ENCODE results near the gene SPOCK2. TPM values are rescaled to one million over a fixed set of nuclear protein-coding genes. Genes with fewer than 3 reads are reported as not detected.
"Not testable (repeated sequence)": the region's sequence is repeated elsewhere in the genome, so short reads cannot be mapped to it uniquely, and the experiment has no call there.

SPOCK2 gene, protein sequence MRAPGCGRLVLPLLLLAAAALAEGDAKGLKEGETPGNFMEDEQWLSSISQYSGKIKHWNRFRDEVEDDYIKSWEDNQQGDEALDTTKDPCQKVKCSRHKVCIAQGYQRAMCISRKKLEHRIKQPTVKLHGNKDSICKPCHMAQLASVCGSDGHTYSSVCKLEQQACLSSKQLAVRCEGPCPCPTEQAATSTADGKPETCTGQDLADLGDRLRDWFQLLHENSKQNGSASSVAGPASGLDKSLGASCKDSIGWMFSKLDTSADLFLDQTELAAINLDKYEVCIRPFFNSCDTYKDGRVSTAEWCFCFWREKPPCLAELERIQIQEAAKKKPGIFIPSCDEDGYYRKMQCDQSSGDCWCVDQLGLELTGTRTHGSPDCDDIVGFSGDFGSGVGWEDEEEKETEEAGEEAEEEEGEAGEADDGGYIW
- polyA plus RNA-seq, result 65.5 TPM

DNA sequence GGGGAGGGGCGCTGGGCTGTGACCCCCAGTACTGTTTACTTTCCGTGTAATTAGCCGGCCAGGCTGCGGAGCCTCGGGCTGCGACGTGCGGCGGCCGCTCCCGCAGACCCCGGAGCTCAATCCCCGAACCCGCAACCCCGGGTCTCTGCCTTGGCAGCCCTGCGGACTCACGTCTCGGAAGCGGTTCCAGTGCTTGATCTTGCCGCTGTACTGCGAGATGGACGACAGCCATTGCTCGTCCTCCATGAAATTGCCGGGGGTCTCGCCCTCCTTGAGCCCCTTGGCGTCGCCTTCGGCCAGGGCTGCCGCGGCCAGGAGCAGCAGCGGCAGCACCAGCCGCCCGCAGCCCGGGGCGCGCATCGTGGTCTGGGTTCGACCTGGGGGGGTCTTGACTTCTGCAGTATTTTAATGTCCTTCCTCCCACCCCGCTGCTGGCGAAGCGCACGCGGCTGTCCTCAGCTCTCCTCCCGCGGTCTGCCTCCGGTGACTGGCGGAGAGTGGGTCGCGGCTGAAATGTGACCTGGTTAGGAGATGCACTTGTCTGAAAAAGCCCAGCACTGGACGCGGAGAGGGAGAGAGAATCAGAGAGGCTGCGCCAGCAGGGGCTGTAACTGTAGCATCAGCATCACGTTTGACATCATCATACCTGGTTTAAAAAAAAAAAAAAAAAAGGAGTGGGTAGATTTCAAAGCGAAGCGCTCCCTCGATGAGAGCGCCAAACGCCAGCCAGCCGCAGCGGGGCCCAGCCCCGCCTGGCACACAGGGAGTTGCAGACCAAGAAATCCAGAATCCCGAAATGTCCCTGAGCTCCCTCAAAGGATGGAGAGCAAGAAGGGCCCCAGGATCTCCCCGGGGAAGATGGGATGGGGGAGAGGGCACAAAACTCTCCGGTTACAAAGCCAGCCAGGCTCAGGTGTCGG lies at the start of gene SPOCK2:
TSS of gene SPOCK2 (minus strand) at position 583 of the 920 bp plus-strand sequence. CDS start at position 360, 223 bp downstream.
- H3K27me3 Mint-ChIP-seq, result peaks cover 1% of the 10 kb centered on the region
- H3K4me3 Mint-ChIP-seq, result peak within 1 kb of the TSS; percentile 97 to 100 (median 100)
- H3K9me3 Mint-ChIP-seq, result peaks cover 0 to 2% (median 0%) of the 10 kb centered on the region in 3 donors
- peak within 1 kb of the TSS; percentile 98 to 99 (median 99) for H3K27ac Mint-ChIP-seq
- H3K36me3 Mint-ChIP-seq, result peaks cover 4% of the 10 kb centered on the region
- H3K4me1 Mint-ChIP-seq, result peaks cover 14 to 43% (median 35%) of the 10 kb centered on the region in 3 donors

DNA sequence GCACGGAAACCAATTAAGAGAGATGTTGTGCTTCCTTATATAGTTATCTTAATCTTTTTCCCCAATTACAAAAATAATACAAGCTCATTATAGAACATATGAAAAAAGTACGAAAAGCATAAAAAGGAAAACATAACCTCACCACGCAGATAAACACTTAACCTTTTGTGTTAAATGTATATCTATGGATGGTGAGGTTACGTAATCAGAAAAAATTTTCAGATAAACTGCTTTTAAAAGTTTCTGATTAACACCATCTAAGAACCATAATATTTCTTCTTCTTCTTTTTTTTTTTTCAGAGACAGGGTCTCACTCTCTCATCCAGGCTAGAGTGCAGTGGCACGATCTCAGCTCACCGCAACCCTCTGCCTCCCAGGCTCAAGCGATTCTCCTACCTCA lies 49.2 kb upstream of the SPOCK2 start:
- no peaks in the 10 kb centered on the region for H3K9me3 Mint-ChIP-seq
- no peaks in the 10 kb centered on the region for H3K27me3 Mint-ChIP-seq
- H3K27ac Mint-ChIP-seq, result no peak overlapping the region
- peaks cover 15 to 19% (median 16%) of the 10 kb centered on the region in 3 donors for H3K4me1 Mint-ChIP-seq
- H3K4me3 Mint-ChIP-seq, result no peak overlapping the region
- peaks cover 3% of the 10 kb centered on the region for H3K36me3 Mint-ChIP-seq

DNA sequence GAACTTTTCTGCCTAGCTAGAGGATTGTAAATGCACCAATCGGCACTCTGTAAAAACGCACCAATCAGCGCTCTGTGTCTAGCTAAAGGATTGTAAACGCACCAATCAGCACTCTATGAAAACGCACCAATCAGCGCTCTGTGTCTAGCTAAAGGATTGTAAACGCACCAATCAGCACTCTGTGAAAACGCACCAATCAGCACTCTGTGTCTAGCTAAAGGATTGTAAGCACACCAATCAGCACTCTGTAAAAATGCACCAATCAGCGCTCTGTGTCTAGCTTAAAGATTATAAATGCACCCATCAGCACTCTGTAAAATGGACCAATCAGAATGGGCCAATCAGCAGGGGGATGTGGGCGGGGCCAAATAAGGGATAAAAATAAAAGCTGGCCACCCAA lies 47.9 kb upstream of the SPOCK2 start:
- H3K4me3 Mint-ChIP-seq, H3K27me3 Mint-ChIP-seq, H3K9me3 Mint-ChIP-seq, H3K36me3 Mint-ChIP-seq: not testable (repeated sequence)
- Mint-ChIP-seq H3K4me1 (peaks cover 20 to 27% (median 21%) of the 10 kb centered on the region in 3 donors), H3K27ac (peak overlapping the region in 1 of 3 donors; percentile 81)

DNA sequence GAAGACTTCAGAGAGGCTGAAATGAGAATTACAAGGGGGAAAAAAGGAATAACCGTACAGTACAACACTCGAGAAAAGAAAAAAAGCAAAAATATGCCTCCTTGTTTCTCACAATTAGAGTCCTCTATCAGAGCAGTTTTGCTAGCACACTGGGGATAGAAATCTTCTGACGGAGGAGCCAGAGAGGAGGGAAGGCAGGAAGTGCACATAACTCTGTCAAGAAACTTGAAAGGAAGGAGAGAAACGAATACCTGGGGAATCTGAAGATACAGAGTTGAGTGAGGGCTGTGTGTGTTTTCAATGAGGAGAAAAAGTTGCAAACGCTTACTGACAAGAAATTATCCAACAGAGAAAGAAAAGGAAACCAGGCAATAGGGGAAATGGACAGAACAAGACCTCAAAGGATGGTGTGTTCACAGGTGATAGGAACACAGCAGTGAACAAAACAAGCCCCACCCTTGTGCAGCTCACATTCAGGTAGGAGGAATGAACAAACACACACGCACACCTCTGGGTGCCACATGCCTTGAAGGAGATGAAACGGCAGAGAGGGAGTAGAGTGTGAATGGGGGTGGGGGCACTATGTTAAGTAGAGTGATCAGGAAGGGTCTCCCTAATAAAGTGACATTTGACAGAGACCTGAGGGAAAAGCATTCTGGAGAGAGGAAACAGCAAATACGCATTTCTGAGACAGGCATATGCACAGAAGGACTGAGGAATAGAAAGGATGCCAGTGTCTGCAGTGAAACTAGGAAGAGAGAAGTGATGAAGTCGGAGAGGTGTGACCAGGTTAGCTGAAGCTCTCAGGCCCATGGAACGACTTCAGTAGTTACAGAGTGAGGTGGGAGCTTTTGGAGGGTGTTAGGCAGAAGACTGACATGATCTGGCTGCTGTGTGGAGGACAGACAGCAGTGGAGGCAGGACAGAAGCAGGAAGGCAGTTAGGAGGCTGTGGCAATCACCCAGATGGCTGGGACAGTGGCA lies 46.7 kb upstream of the SPOCK2 start:
- H3K36me3 Mint-ChIP-seq, result peaks cover 2% of the 10 kb centered on the region
- H3K27ac Mint-ChIP-seq, result peak overlapping the region in 2 of 3 donors; percentile 81 to 83
- H3K4me1 Mint-ChIP-seq, result peaks cover 20 to 27% (median 20%) of the 10 kb centered on the region in 3 donors
- H3K4me3 Mint-ChIP-seq, result peak overlapping the region in 1 of 4 donors; percentile 5
- H3K9me3 Mint-ChIP-seq, result no peaks in the 10 kb centered on the region
- no peaks in the 10 kb centered on the region for H3K27me3 Mint-ChIP-seq

DNA sequence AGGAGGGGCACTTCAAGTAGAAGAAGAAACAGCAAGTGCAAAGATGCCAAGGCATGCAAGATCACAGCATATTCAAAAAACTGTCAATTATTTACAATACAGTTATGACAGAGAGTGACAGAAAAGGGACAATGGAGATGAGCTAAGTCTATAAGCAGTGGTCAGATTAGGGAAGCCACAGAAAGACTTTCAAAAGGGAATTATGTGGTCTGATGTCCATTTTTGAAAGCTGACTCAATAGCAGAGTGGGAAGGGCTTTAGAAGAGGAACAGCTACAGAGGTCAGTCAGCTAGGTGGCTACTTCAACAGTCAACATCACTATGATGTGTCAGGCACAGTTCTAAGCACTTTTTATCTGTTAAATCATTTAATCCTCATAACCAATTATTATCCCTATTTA lies 45.2 kb upstream of the SPOCK2 start:
- H3K36me3 Mint-ChIP-seq, result peaks cover 3% of the 10 kb centered on the region
- no peak overlapping the region for H3K27ac Mint-ChIP-seq
- no peaks in the 10 kb centered on the region for H3K9me3 Mint-ChIP-seq
- no peak overlapping the region for H3K4me3 Mint-ChIP-seq
- no peaks in the 10 kb centered on the region for H3K27me3 Mint-ChIP-seq
- H3K4me1 Mint-ChIP-seq, result peaks cover 20 to 27% (median 20%) of the 10 kb centered on the region in 3 donors

DNA sequence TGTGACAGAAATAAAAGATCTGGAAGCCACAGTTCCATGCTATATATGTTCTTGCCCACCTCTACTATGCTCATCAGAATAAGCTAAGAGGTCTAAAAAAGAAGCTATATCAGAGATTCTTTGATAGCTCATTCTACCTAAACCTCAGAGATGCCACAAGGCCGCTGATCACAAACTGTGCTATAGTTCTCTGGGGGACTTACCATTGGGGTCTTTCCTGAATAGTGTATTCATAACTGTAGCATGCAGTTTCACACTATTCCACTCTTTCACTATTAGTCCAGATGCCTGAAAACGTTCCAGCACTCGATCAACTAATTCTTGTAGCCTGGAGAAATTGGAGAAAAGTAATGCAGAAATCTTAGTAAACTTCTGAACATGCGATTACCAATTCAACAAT lies 44.5 kb upstream of the SPOCK2 start:
- Mint-ChIP-seq H3K4me1 (peaks cover 20 to 27% (median 20%) of the 10 kb centered on the region in 3 donors), H3K27ac (peak overlapping the region in 1 of 3 donors; percentile 36), H3K36me3 (peaks cover 3% of the 10 kb centered on the region)

DNA sequence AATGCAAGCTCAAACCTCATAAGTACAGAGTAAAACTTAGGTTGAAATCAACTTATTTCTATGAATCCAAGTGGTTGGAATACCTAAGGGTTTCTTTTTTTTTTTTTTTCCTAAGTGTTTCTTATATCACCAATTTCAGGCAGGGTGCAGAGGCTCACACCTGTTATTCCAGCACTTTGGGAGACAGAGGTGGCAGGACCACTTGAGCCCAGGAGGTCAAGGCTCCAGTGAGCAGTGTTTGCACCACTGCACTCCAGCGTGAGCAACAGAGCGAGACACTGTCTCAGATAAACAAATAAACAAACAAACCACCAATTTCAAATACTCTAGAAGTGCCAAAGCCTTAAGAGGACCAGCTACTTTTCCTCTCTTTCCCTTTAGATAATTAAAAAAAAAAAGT lies 39.2 kb upstream of the SPOCK2 start:
- no peak overlapping the region for H3K27ac Mint-ChIP-seq
- H3K9me3 Mint-ChIP-seq, result no peaks in the 10 kb centered on the region
- peaks cover 4% of the 10 kb centered on the region for H3K36me3 Mint-ChIP-seq
- H3K4me3 Mint-ChIP-seq, result no peak overlapping the region
- H3K4me1 Mint-ChIP-seq, result peaks cover 5 to 10% (median 8%) of the 10 kb centered on the region in 3 donors
- H3K27me3 Mint-ChIP-seq, result no peaks in the 10 kb centered on the region

More for the DNA sequence above, 44.5 kb upstream of the SPOCK2 start:
- Mint-ChIP-seq H3K4me3 (no peak overlapping the region), H3K27me3 (no peaks in the 10 kb centered on the region), H3K9me3 (no peaks in the 10 kb centered on the region)

DNA sequence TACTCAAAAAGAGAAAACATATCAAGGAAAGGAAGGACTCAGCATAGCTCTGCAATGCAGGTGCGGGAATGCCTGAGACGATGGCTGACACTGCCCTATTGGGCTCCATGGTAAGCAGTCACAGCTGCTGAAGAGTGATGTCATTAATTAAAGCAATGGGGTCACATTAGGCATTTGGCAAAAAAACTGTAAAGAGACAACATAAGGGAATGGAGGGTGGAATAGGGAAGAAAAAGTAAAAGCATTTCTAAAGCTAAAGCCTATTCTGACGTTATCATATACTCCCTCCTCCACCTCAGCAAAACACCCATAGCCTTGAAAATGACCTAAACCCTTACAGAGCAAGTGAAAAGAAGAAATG lies 38.5 kb upstream of the SPOCK2 start:
- Mint-ChIP-seq H3K9me3 (no peaks in the 10 kb centered on the region), H3K4me3 (no peak overlapping the region), H3K4me1 (peaks cover 1 to 6% (median 2%) of the 10 kb centered on the region in 3 donors), H3K36me3 (peaks cover 4% of the 10 kb centered on the region), H3K27me3 (no peaks in the 10 kb centered on the region), H3K27ac (no peak overlapping the region)

DNA sequence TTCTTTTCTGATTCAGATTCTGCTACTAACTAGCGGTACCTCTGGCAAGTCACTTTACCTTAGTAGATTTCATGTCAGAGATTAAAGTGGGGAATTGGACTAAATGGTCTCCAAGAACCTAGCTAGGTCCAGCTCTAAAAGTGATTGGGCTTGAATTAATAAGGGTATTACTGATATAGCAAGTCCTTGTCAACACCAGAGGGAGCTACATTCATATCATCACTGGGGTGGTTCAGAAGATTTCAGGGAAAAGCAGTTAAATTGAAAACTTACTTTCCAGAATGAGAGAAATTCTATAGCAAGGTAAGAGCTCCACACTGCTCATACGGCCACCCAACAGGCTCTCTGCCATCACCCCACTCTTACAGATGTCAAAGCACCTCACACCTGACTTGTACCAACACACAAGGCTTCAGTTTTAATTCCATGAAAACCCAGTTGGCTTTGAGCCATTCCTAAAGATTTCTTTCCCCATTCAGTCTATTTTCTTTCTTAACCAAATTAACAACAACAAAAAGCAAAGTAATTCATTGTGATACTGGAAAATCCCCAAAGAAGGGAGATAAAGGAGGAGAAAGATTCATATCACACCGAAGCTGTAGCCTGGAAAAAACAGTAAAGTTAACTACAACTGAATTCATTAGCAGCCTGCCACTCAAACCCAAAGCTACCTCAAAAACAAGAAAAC lies 38.0 kb upstream of the SPOCK2 start:
- Mint-ChIP-seq H3K9me3 (no peaks in the 10 kb centered on the region), H3K27ac (no peak overlapping the region), H3K4me3 (no peak overlapping the region), H3K4me1 (peaks cover 0 to 6% (median 0%) of the 10 kb centered on the region in 3 donors), H3K36me3 (peaks cover 9% of the 10 kb centered on the region), H3K27me3 (no peaks in the 10 kb centered on the region)

DNA sequence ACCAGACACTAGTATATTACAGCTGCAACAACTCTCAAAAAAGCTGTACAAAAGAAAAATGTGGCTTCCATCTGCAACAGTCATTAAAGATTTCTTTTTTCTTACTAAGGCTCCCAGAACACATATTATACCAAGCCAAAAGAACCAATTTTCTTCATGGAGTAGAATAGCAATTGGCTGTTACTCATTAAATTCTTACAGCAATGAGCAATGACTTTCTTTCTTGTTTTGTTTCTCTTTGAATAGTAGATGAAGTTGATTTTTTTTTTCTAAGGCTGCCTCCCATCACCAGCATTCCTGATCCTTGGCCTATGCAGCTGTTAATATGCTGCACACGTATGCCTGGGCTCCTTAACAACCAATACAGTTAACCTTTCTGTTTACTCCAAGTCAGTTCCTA lies 36.6 kb upstream of the SPOCK2 start:
- Mint-ChIP-seq H3K27me3 (no peaks in the 10 kb centered on the region), H3K36me3 (peaks cover 10% of the 10 kb centered on the region), H3K4me1 (peaks cover 0 to 6% (median 0%) of the 10 kb centered on the region in 3 donors), H3K27ac (no peak overlapping the region), H3K9me3 (no peaks in the 10 kb centered on the region), H3K4me3 (no peak overlapping the region)

DNA sequence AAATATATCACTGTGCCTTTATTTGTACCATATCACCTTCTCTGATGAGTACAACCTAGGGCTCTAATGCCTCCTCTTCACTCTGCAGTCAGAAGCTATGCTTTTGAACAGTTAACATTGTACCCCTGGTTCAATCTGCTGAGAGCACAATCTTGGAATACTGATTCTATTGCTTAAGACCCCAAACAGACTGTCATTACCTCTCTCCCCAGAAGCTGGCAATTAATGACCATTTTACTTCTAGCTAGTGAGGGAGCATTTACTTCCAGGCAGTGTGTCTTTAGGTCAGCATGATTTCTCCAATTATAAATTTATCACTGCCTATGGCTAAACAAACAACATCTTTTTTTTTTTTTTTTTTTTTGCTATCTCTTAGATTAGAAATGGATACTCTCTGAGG lies 36.0 kb upstream of the SPOCK2 start:
- Mint-ChIP-seq H3K4me3 (no peak overlapping the region), H3K9me3 (no peaks in the 10 kb centered on the region), H3K36me3 (peaks cover 11% of the 10 kb centered on the region), H3K27me3 (no peaks in the 10 kb centered on the region), H3K27ac (no peak overlapping the region), H3K4me1 (peaks cover 0 to 6% (median 0%) of the 10 kb centered on the region in 3 donors)

DNA sequence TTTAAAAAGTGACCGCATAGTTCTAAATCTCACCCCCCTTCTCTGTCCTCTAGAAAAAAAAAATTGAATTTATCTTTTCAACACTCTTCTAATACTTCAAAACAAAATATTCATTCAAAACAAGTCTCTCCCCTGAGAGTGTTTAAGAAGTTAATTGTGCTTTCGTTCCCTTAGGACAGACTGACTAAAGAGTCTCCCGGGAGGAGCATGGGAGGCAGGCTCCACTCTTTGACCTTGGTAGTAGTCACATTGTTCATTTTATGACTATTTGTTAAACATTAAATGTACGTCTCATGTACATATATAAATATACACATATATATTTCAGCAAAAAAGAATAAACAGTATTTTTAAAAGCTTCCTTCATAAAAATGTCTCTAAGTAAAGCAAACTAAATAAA lies 35.3 kb upstream of the SPOCK2 start:
- Mint-ChIP-seq H3K27ac (no peak overlapping the region), H3K27me3 (no peaks in the 10 kb centered on the region), H3K36me3 (peaks cover 10% of the 10 kb centered on the region), H3K4me1 (peaks cover 0 to 6% (median 0%) of the 10 kb centered on the region in 3 donors), H3K4me3 (no peak overlapping the region), H3K9me3 (no peaks in the 10 kb centered on the region)

DNA sequence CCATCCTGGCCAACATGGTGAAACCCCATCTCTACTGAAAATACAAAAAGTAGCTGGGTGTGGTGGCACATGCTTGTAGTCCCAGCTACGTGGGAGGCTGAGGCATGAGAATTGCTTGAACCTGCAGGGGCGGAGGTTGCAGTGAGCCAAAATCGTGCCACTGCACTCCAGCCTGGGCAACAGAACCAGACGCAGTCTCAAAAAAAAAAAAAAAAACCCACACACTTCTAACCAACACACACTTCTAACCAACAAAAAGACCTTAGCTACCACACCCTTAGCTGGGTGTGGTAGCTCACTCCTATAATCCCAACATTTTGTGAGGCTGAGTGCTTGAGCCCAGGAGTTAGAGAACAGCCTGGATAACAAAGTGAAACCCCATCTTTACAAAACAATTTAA lies 33.9 kb upstream of the SPOCK2 start:
- Mint-ChIP-seq H3K9me3 (peaks cover 0 to 3% (median 0%) of the 10 kb centered on the region in 3 donors), H3K27ac (no peak overlapping the region), H3K36me3 (peaks cover 13% of the 10 kb centered on the region), H3K27me3 (no peaks in the 10 kb centered on the region), H3K4me1 (peaks cover 0 to 6% (median 0%) of the 10 kb centered on the region in 3 donors), H3K4me3 (no peak overlapping the region)

DNA sequence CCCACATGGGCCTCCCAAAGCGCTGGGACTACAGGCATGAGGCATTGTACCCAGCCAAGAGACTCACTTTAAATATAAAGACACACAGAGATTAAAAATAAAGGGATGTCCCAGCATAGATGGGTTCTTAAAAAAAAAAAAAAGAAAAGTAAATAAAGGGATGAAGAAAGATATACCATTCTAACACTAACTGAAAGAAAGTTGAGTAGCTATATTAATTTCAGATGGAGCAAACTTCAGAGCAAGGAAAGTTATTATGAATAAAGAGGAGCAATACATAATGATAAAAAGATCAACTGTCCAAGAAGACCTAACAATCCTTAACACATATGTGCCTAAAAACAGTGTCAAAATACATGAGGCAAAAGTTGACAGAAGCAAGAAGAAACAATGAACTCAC lies 33.0 kb upstream of the SPOCK2 start:
- H3K27me3 Mint-ChIP-seq, result no peaks in the 10 kb centered on the region
- peaks cover 0 to 6% (median 0%) of the 10 kb centered on the region in 3 donors for H3K9me3 Mint-ChIP-seq
- peaks cover 0 to 5% (median 0%) of the 10 kb centered on the region in 3 donors for H3K4me1 Mint-ChIP-seq
- H3K4me3 Mint-ChIP-seq, result no peak overlapping the region
- H3K36me3 Mint-ChIP-seq, result peaks cover 14% of the 10 kb centered on the region
- no peak overlapping the region for H3K27ac Mint-ChIP-seq
